Breast epithelium (tissue), 3 donors: Measurements from ENCODE around the gene ANKRD40CL.

Source experiments
- CTCF ChIP-seq, 3 donors: fragments of 450-650 bp; IDR thresholded peaks; one replicate each; pipeline ENCODE4 v1.5.1; 2016 to 2017; ENCODE audit warnings: antibody characterized with exemption in 3 of 3, mild to moderate bottlenecking in 3 of 3, moderate library complexity in 3 of 3
- POLR2A ChIP-seq: fragments of 450-650 bp; IDR thresholded peaks from one replicate; pipeline ENCODE4 v1.6.1; 2016; ENCODE audit warnings: antibody characterized with exemption, mild to moderate bottlenecking, moderate library complexity

GRCh38 chr17:50719144-50719923 is 48.0 kb downstream of the ANKRD40CL start, which contains the start of gene LUC7L3:
- TF ChIP-seq CTCF (IDR thresholded peaks at IDR 0.05) (no peak), POLR2A (peak; percentile 79)
